K562 (cell line): ENCODE measurements around the gene ATP9B.
"Not testable (repeated sequence)": the region's sequence is repeated elsewhere in the genome, so short reads cannot be mapped to it uniquely, and the experiment has no call there.

Experiments used
- ATF2 ChIP-seq: sonication (generic); formaldehyde crosslinking; IDR thresholded peaks from 2 replicates; pipeline ENCODE4 v1.8.1; 2022; ENCODE audit warnings: missing genetic modification reagents
- CTCF ChIP-seq, 3 experiments: IDR thresholded peaks in 2 of 3; conservative IDR thresholded peaks in 1 of 3; 2 replicates each; pipeline ENCODE4 v1.5.1; 2011 to 2012; ENCODE audit warnings: low read length in 3 of 3, mild to moderate bottlenecking in 3 of 3, control low read depth in 2 of 3, improper control_type of control experiment in 1 of 3, inconsistent platforms in 1 of 3, low read depth in 1 of 3, mixed read lengths in 1 of 3, moderate library complexity in 1 of 3; ENCODE audit not compliant: insufficient read depth in 2 of 3
- DPF2 ChIP-seq: fragments of 450-650 bp; IDR thresholded peaks from 2 replicates; pipeline ENCODE4 v1.6.1; 2016
- EZH2 ChIP-seq: IDR thresholded peaks from 2 replicates; pipeline ENCODE4 v1.6.1; 2012; ENCODE audit warnings: low read depth, mild to moderate bottlenecking, inconsistent platforms, low read length, borderline replicate concordance
- ZC3H8 ChIP-seq: fragments of 450-650 bp; IDR thresholded peaks from 2 replicates; pipeline ENCODE4 v1.6.1; 2017
- ZNF518B ChIP-seq: fragments of 250-450 bp; sonication (Bioruptor Pico); IDR thresholded peaks from 2 replicates; pipeline ENCODE4 v1.5.0; 2021; ENCODE audit warnings: mild to moderate bottlenecking, moderate library complexity

GRCh38 chr18:79376661-79377060, 307.5 kb downstream of the ATP9B start:
- not testable (repeated sequence) for TF ChIP-seq ZNF518B (CRISPR knock-in tag); CTCF (IDR thresholded peaks at IDR 0.05 in 2 of 3, conservative IDR thresholded peaks at IDR 0.05 in 1 of 3; ENCODE audit: insufficient read depth in 2 of 3, low read depth in 1 of 3, low read length in 3 of 3); DPF2; ZC3H8; EZH2; ATF2 (CRISPR knock-in tag)
